HG03280 (cell line): Measurements from ENCODE around the gene DUSP9.

Experiments used
- ATAC-seq: cut with Tn5 transposase; IDR thresholded peaks from one replicate; pipeline ENCODE4 v1.9.1; 2021; ENCODE audit warnings: mild to moderate bottlenecking, moderate library complexity; ENCODE audit not compliant: unreplicated experiment

Gene DUSP9

GRCh38 chrX:153635788-153636668, 11.0 kb upstream of the DUSP9 start:
- no peak for ATAC-seq

- no peak for ATAC-seq
Observed at GRCh38 chrX:153636716-153637115, 10.3 kb upstream of the DUSP9 start.

GRCh38 chrX:153637121-153638040, 9.6 kb upstream of the DUSP9 start:
- no peak for ATAC-seq

GRCh38 chrX:153638041-153638371, 9.0 kb upstream of the DUSP9 start:
- no peak for ATAC-seq

- no peak for ATAC-seq
Observed at GRCh38 chrX:153638436-153639176, 8.4 kb upstream of the DUSP9 start.

GRCh38 chrX:153639177-153640044, 7.6 kb upstream of the DUSP9 start:
- no peak for ATAC-seq

- ATAC-seq = no peak
Observed at GRCh38 chrX:153640045-153640686, 6.8 kb upstream of the DUSP9 start.

GRCh38 chrX:153640736-153641575, 6.0 kb upstream of the DUSP9 start:
- no peak for ATAC-seq

- no peak for ATAC-seq
Observed at GRCh38 chrX:153641627-153642026, 5.4 kb upstream of the DUSP9 start.

GRCh38 chrX:153642051-153642654, 4.8 kb upstream of the DUSP9 start:
- ATAC-seq = no peak

- no peak for ATAC-seq
Observed at GRCh38 chrX:153642655-153643430, 4.2 kb upstream of the DUSP9 start.

- no peak for ATAC-seq
Observed at GRCh38 chrX:153643431-153644351, 3.3 kb upstream of the DUSP9 start.

GRCh38 chrX:153644356-153645125, 2.5 kb upstream of the DUSP9 start:
- no peak for ATAC-seq

- no peak for ATAC-seq
Observed at GRCh38 chrX:153645151-153645550, 1.9 kb upstream of the DUSP9 start.

GRCh38 chrX:153645921-153646488, 998 bp upstream of the DUSP9 start:
- ATAC-seq = no peak
